SK-N-SH treated with all-trans-retinoic acid at 6 μM for 48 hours (cell line): ENCODE results near the gene WRAP73.

Experiments
- ATAC-seq: fragments of 200-7000 bp; cut with Tn5 transposase; 3 replicates; pipeline ENCODE4 v1.9.1; 2020; ENCODE audit warnings: mild to moderate bottlenecking, moderate library complexity
- ARNTL ChIP-seq: fragments of 450-650 bp; formaldehyde crosslinking; IDR thresholded peaks from 2 replicates; pipeline ENCODE4 v1.5.0; 2020; ENCODE audit warnings: low read depth, mild to moderate bottlenecking, moderate library complexity, borderline replicate concordance
- BACH2 ChIP-seq: fragments of 250-450 bp; sonication (Bioruptor Pico); IDR thresholded peaks from 2 replicates; pipeline ENCODE4 v1.9.0; 2021; ENCODE audit warnings: mild to moderate bottlenecking, borderline replicate concordance
- ESRRG ChIP-seq: fragments of 250-450 bp; sonication (Bioruptor Pico); IDR thresholded peaks from 2 replicates; pipeline ENCODE4 v1.6.1; 2021; ENCODE audit warnings: mild to moderate bottlenecking
- GLIS3 ChIP-seq: fragments of 250-450 bp; sonication (Bioruptor Pico); IDR thresholded peaks from 2 replicates; pipeline ENCODE4 v1.5.0; 2020; ENCODE audit warnings: mild to moderate bottlenecking, moderate library complexity
- ISL1 ChIP-seq: fragments of 250-450 bp; sonication (Bioruptor Pico); IDR thresholded peaks from 2 replicates; pipeline ENCODE4 v2.1.2; 2022; ENCODE audit warnings: mild to moderate bottlenecking, moderate library complexity
- OSR1 ChIP-seq: fragments of 250-450 bp; sonication (Bioruptor Pico); IDR thresholded peaks from 2 replicates; pipeline ENCODE4 v1.8.0; 2022; ENCODE audit warnings: moderate library complexity, mild to moderate bottlenecking, inconsistent platforms
- PPARA ChIP-seq: fragments of 250-450 bp; sonication (Bioruptor Pico); IDR thresholded peaks from 2 replicates; pipeline ENCODE4 v1.5.0; 2020; ENCODE audit warnings: mild to moderate bottlenecking, borderline replicate concordance
- RARB ChIP-seq: fragments of 250-450 bp; sonication (Bioruptor Pico); IDR thresholded peaks from 2 replicates; pipeline ENCODE4 v1.8.0; 2021; ENCODE audit warnings: mild to moderate bottlenecking, moderate library complexity
- SNAI2 ChIP-seq: fragments of 250-450 bp; sonication (Bioruptor Pico); IDR thresholded peaks from 2 replicates; pipeline ENCODE4 v1.5.0; 2020; ENCODE audit warnings: mild to moderate bottlenecking, moderate library complexity
- TCF4 ChIP-seq: fragments of 250-450 bp; sonication (Bioruptor Pico); IDR thresholded peaks from 2 replicates; pipeline ENCODE4 v1.8.0; 2021; ENCODE audit warnings: mild to moderate bottlenecking, moderate library complexity, borderline replicate concordance
- TOX ChIP-seq: fragments of 250-450 bp; sonication (Bioruptor Pico); IDR thresholded peaks from 2 replicates; pipeline ENCODE4 v1.8.0; 2021; ENCODE audit warnings: mild to moderate bottlenecking, moderate library complexity, borderline replicate concordance
- TSHZ2 ChIP-seq: fragments of 250-450 bp; sonication (Bioruptor Pico); IDR thresholded peaks from 2 replicates; pipeline ENCODE4 v1.5.0; 2020; ENCODE audit warnings: mild to moderate bottlenecking, moderate library complexity
- ZFP3 ChIP-seq: fragments of 250-450 bp; sonication (Bioruptor Pico); IDR thresholded peaks from 2 replicates; pipeline ENCODE4 v1.5.0; 2020; ENCODE audit warnings: mild to moderate bottlenecking, moderate library complexity
- ZFP30 ChIP-seq: fragments of 450-650 bp; formaldehyde crosslinking; IDR thresholded peaks from 2 replicates; pipeline ENCODE4 v1.5.0; 2022; ENCODE audit warnings: mild to moderate bottlenecking, moderate library complexity
- ZNF565 ChIP-seq: fragments of 450-650 bp; formaldehyde crosslinking; conservative IDR thresholded peaks from 2 replicates; pipeline ENCODE4 v1.5.0; 2020; ENCODE audit warnings: low read depth, mild to moderate bottlenecking, moderate library complexity
- ZNF70 ChIP-seq: fragments of 450-650 bp; formaldehyde crosslinking; IDR thresholded peaks from 2 replicates; pipeline ENCODE4 v1.5.0; 2020; ENCODE audit warnings: mild to moderate bottlenecking, moderate library complexity
- TF ChIP-seq, protein P1 (sequence below): fragments of 250-450 bp; sonication (Bioruptor Pico); IDR thresholded peaks from 2 replicates; pipeline ENCODE4 v1.5.1; 2021; ENCODE audit warnings: mild to moderate bottlenecking, moderate library complexity
- TF ChIP-seq, protein P2 (sequence below): fragments of 250-450 bp; sonication (Bioruptor Pico); IDR thresholded peaks from 2 replicates; pipeline ENCODE4 v1.5.1; 2020; ENCODE audit warnings: low read depth, mild to moderate bottlenecking, moderate library complexity
- TF ChIP-seq, protein P3 (sequence below): fragments of 250-450 bp; sonication (Bioruptor Pico); IDR thresholded peaks from 2 replicates; pipeline ENCODE4 v1.8.0; 2020; ENCODE audit warnings: mild to moderate bottlenecking, moderate library complexity, borderline replicate concordance
- TF ChIP-seq, protein P4 (sequence below): fragments of 250-450 bp; sonication (Bioruptor Pico); IDR thresholded peaks from 2 replicates; pipeline ENCODE4 v1.8.0; 2021; ENCODE audit warnings: low read depth, mild to moderate bottlenecking, moderate library complexity, borderline replicate concordance

Gene WRAP73

DNA sequence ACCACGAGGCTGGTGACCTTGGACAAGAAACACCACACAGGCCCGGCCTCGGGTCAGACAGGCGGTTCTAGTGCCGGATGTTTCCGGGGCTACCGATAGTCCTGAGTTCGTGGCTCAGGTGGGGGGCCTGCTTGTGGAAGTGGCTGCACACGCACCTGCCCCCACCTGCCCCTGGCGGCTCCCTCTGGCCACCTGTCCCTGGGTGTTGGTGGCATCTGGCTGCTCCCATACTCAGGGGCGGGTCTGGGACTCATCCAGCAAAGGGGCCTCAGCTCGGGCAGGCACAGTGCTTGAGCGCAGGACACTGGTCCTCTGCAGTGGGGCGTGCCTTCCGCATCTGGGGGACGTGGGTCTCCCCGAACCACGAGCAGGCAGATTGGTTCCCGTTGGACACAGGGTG is 36.0 kb upstream of the WRAP73 start:
- ATAC-seq: no peak
- TF ChIP-seq TOX (CRISPR knock-in tag): no peak
- no peak for TF ChIP-seq ZFP3
- no peak for TF ChIP-seq RARB
- no peak for TF ChIP-seq ZNF70 (CRISPR knock-in tag)
- TF ChIP-seq SNAI2 (CRISPR knock-in tag): no peak
- TF ChIP-seq TSHZ2 (CRISPR knock-in tag): no peak
- no peak for TF ChIP-seq OSR1 (CRISPR knock-in tag)
- no peak for TF ChIP-seq ESRRG
- TF ChIP-seq, protein P1, sequence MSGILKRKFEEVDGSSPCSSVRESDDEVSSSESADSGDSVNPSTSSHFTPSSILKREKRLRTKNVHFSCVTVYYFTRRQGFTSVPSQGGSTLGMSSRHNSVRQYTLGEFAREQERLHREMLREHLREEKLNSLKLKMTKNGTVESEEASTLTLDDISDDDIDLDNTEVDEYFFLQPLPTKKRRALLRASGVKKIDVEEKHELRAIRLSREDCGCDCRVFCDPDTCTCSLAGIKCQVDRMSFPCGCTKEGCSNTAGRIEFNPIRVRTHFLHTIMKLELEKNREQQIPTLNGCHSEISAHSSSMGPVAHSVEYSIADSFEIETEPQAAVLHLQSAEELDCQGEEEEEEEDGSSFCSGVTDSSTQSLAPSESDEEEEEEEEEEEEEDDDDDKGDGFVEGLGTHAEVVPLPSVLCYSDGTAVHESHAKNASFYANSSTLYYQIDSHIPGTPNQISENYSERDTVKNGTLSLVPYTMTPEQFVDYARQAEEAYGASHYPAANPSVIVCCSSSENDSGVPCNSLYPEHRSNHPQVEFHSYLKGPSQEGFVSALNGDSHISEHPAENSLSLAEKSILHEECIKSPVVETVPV (CRISPR knock-in tag): no peak
- no peak for TF ChIP-seq ZFP30 (CRISPR knock-in tag)
- no peak for TF ChIP-seq PPARA (CRISPR knock-in tag)
- no peak for TF ChIP-seq ZNF565 (CRISPR knock-in tag)
- no peak for TF ChIP-seq TCF4 (CRISPR knock-in tag)
- TF ChIP-seq, protein P2, sequence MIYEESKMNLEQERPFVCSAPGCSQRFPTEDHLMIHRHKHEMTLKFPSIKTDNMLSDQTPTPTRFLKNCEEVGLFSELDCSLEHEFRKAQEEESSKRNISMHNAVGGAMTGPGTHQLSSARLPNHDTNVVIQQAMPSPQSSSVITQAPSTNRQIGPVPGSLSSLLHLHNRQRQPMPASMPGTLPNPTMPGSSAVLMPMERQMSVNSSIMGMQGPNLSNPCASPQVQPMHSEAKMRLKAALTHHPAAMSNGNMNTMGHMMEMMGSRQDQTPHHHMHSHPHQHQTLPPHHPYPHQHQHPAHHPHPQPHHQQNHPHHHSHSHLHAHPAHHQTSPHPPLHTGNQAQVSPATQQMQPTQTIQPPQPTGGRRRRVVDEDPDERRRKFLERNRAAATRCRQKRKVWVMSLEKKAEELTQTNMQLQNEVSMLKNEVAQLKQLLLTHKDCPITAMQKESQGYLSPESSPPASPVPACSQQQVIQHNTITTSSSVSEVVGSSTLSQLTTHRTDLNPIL: no peak
- no peak for TF ChIP-seq BACH2 (CRISPR knock-in tag)
- TF ChIP-seq ISL1 (CRISPR knock-in tag): no peak
- TF ChIP-seq, protein P3, sequence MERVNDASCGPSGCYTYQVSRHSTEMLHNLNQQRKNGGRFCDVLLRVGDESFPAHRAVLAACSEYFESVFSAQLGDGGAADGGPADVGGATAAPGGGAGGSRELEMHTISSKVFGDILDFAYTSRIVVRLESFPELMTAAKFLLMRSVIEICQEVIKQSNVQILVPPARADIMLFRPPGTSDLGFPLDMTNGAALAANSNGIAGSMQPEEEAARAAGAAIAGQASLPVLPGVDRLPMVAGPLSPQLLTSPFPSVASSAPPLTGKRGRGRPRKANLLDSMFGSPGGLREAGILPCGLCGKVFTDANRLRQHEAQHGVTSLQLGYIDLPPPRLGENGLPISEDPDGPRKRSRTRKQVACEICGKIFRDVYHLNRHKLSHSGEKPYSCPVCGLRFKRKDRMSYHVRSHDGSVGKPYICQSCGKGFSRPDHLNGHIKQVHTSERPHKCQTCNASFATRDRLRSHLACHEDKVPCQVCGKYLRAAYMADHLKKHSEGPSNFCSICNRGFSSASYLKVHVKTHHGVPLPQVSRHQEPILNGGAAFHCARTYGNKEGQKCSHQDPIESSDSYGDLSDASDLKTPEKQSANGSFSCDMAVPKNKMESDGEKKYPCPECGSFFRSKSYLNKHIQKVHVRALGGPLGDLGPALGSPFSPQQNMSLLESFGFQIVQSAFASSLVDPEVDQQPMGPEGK (CRISPR knock-in tag): no peak

DNA sequence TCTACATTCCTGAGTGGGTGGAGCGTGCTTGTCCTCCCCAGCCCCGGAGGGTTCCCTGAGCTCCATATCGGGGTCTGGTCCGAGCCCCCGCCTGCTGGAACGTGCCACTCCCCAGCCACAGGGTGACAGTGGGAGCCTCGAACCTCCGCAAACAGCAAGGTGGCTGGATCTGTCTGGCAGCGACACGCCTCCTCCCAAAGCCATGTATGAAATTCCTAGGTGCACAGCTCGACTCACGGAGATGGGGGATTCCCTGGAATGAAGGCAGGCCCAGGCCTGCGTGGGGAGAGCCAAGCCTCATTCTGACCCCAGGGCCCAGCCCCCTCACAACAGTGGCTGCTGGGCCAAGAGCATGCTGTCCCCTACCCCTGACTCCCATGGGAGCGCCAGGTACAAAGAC is 35.3 kb upstream of the WRAP73 start:
- TF ChIP-seq SNAI2 (CRISPR knock-in tag) (no peak), TOX (CRISPR knock-in tag) (no peak), ZFP30 (CRISPR knock-in tag) (no peak), PPARA (CRISPR knock-in tag) (no peak), ESRRG (no peak), RARB (no peak), ZNF565 (CRISPR knock-in tag) (no peak), ISL1 (CRISPR knock-in tag) (no peak)
- TF ChIP-seq, protein P4, sequence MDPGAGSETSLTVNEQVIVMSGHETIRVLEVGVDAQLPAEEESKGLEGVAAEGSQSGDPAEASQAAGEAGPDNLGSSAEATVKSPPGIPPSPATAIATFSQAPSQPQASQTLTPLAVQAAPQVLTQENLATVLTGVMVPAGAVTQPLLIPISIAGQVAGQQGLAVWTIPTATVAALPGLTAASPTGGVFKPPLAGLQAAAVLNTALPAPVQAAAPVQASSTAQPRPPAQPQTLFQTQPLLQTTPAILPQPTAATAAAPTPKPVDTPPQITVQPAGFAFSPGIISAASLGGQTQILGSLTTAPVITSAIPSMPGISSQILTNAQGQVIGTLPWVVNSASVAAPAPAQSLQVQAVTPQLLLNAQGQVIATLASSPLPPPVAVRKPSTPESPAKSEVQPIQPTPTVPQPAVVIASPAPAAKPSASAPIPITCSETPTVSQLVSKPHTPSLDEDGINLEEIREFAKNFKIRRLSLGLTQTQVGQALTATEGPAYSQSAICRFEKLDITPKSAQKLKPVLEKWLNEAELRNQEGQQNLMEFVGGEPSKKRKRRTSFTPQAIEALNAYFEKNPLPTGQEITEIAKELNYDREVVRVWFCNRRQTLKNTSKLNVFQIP (CRISPR knock-in tag): no peak
- TF ChIP-seq, protein P1 (CRISPR knock-in tag): no peak

GRCh38 chr1:3683992-3684391 is 34.1 kb upstream of the WRAP73 start:
- no peak for ATAC-seq
- no peak for TF ChIP-seq PPARA (CRISPR knock-in tag)
- TF ChIP-seq ESRRG: no peak
- TF ChIP-seq OSR1 (CRISPR knock-in tag): no peak
- no peak for TF ChIP-seq ARNTL (CRISPR knock-in tag)
- TF ChIP-seq RARB: no peak
- no peak for TF ChIP-seq ZNF565 (CRISPR knock-in tag)
- TF ChIP-seq, protein P2: no peak
- no peak for TF ChIP-seq GLIS3 (CRISPR knock-in tag)
- no peak for TF ChIP-seq TSHZ2 (CRISPR knock-in tag)
- no peak for TF ChIP-seq SNAI2 (CRISPR knock-in tag)

More for the DNA sequence above, 35.3 kb upstream of the WRAP73 start:
- ATAC-seq: no peak
